Activated T-helper 1 cell treated with anti-CD3 and anti-CD28 coated beads, Interleukin-2, amount 50 U/mL, for 16 hours (primary cell): ENCODE data around the gene GYPB.
"Not testable (repeated sequence)": the region's sequence is repeated elsewhere in the genome, so short reads cannot be mapped to it uniquely, and the experiment has no call there.

Source experiments
- DNase-seq, 2 donors: peaks; one replicate each; pipeline ENCODE4 v3.0.0-alpha.2; 2020; ENCODE audit warnings: low read depth in 1 of 2, low spot score in 1 of 2

Gene GYPB

DNA sequence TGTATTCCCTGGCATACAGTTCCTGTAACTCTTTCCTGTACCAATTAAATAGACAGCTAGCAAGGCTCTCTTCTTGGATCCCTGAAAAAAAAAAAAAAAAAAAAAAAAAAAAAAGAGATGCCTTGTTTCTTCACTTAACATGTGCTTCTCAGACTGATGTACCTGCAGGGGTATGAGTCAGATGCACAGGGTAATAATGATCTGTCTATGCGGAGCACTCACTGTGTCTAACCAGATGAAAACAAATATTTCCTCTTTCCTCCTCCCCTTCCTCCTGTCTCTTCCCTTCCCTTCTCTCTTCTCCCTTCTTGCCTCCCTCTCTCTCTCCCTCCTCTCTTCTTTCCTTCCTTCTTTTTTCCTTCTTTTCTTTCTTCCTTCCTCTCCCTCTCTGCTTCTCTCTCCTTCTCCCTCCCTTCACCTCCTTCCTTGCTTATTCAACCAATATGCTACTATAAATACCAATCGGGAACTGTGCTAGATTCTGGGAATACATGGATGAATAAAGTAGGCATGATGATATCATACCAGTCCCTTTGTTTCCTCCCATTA, 3.0 kb downstream of the GYPB start:
- not testable (repeated sequence) for DNase-seq

DNA sequence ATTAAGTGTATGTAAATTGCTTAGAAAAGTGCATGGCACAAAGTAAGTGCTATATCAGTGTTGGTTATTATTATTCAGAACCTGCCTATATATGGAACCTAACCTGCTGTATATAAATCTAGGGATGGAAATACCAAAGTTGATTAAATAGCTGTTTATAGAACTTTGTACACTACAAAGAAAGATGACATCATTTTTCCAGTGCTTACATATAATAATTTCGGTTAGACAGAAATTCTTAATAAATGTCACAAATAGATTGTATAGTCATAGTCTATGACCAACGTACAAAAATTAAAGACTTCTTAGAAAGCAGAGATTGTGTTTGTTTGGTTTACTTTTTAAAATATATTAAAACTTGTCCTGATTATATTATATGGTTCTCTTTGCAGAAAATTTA, 4.4 kb downstream of the GYPB start:
- DNase-seq: no peak

DNA sequence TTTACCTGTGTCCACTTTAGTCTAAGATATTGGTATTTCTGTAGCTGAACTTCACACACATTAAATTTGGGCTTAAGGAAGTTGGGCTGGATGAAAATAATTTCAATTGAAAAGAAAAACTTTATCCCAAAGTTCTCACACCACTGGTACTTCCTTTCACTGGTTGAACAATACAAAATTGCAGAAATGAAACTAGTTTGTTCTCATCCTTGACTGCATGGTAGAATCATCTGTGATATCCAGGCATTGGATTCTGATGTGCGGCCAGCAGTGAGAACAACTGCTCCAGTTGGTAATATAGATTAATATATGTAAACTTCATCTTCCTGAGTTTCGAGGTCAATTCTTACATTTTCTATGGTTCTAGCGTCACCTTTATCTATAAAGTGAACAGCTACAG, 10.6 kb downstream of the GYPB start:
- not testable (repeated sequence) for DNase-seq

DNA sequence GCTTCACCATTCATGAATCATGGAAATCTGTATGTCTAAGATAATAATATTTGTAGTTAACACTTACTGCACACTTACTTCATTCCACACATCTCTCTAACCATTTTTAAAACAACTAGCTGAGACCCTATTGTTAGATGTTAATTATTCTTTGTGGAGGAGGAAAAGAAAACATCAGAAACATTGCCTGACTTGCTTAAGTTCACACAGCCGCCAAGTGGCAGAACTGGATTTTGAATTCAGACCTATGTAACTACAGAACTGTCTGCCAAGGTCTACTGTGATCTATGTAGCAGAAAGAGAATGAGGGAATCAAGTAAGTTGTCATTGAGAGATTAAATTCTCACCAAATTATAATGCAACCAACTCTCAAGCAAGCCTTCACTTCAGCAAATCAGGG, 11.2 kb downstream of the GYPB start:
- DNase-seq: not testable (repeated sequence)

DNA sequence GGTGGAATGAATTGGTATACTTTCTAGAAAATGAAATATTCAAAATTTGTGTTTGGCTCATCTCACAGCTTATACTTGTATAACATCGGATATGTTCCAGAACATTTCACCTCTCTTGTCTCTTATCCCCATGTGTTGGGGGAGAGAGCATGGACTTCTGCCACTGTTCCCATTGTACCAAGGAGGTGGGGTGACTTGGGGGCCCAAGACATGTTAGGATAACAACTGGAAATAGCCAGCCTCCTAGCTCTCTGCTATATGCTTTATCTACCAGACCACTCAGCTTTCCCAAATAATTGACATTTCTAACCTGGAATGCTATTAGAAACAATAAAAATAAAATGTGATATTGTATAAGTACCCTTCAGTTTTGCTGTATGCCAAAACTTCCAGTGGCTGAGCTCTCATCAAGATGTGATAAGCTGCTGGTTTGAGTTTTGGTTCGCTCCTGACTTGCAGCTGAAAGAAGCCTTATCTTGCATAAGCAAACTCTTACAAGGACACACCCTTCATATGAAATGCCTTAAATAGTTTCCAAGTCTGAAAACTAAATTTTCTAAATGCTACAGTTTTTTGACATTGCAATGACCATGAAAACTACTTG, 12.9 kb downstream of the GYPB start:
- DNase-seq: not testable (repeated sequence)

DNA sequence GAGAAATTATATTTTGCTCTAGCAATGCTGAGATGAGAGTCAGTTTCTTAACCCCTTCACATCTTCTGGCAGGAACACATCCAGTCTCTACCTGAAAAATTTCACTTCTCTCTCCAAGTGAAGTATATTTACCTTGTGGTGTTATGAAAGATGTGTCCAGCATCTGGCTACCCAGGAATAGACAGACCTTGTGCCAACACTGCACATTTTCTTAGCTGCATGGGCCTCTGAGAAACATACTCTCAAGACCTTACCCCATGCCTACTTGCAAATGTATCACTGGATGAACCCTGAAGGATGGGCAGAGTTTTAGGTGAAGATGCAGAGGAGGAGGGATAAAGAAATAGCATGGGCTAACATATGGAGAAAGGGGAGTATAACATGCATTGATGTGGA, 13.6 kb downstream of the GYPB start:
- DNase-seq: not testable (repeated sequence)

DNA sequence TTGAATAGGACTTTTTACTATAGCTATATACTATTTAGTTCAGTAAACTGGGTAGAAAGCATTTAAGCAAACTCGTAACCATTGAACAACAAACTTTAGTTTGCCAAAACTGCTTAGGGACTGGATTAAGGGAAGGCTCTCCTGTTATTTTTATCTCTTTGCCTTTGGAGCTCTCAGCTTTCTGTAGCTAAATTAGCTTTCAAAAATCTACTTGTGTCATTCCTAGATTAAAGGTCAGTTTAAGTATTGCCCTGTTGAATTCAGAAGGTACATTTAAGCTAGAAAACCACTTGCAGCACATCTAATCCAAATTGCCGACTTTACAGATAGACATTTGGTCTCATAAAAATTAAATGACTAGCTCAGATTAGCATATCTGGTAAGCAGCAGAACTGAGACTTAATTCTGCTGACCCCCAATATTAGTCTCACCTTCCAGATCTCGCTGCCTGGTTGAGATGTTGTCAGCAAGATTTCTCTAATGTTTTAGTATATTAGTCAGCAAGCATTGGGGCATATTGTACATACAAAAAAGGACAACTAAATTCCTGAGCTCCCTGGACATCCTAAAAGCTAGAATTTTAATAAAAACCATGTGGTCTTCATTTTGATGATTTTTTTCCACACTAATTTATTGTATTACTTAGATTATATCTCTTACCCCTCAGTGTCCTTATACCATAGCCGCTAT, 14.2 kb downstream of the GYPB start:
- not testable (repeated sequence) for DNase-seq

DNA sequence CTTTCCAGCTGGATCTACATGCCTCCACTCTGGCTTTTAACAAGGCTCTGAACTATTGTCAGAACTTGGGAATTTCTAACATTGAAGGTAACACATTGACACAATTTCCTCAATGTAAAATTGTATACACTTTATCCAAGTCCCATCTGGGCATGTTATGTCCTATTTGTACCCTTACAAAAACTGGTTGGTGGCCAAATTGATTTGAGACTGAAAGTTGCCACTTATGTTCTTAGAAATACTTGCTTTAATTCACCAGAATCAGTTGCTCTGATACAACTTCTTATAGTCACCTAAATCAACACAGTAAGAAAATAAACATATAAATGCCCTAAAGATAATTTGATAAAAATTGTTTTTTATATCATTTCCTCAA, 15.3 kb downstream of the GYPB start:
- not testable (repeated sequence) for DNase-seq

DNA sequence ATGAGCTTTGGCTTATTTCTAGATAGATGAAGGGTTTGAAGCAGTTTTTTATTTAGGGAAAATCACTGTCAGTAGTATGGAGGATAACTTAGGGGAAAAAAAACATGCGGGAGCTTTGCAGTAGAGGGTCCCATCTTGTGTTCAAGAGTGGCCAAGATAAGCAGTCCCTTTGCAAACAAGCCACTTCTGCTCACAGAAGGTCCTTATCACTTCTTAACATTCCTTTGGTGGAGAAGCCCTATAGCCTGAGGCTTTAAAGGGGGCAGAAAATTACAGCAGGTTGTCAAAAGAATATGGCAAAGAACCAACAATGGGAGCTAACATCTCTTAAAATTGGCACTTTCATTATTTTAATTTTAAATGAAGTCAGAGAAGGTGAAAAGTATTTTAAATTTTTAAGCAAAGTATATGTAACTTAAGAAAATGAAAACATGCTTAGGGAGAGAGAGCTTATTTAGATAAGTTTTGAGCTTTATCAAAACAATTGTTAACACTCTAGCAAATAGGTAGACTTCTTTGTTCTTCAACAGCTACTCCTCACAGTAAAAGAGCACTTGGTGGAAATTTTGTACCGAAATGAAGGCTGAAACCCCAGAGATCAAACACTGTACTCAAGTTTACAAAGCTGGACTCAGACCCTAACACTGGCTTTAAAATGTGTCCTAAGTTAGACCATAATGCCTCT, 15.8 kb downstream of the GYPB start:
- DNase-seq: not testable (repeated sequence)

DNA sequence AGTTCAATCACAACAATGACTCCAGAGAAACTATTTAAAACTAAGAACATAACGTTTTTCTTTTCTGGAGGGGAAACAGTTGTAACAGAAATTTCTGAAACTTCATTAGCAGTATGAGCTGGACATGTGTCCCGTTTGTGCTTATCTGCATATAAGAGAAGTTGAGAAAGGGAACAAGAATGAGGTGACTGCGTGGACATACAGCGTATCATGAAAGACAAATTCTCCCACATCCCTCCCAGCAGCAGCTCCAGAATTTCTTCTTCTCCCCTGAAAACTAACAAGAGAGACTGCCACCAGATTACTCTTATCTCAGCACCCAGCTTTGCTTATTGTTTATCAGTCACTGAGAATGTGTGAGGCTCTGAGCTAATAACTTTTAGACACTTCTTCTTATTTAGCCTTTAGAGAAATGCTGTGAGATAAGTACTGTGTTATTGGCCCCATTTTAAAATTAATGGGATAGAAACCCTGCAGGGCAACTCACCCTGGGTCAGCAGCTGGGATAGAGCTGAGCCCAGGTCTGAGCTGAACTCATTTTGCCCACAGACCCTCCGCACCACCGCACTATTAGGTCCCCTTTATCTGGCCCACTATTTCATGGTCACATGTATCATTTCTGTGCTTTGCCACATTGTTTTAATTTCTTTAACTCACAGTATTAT, 18.7 kb downstream of the GYPB start:
- not testable (repeated sequence) for DNase-seq

DNA sequence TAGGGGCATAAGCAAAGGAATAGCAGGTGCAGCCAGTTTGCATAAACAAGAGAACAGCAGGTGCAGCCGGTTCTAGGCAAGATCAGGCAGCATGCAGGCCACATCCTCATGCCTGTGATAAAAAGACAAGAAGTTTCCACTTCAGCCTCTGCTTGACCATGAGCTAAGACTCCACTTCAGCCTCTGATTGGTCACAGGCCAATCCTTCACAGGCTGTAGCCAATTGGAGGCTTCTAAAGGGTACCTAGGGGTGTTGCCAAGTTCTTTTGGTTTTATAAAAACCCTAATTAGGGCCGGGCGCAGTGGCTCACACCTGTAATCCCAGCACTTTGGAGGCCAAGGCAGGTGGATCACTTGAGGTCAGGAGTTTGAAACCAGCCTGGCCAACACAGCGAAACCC, 23.0 kb downstream of the GYPB start:
- DNase-seq: not testable (repeated sequence)

DNA sequence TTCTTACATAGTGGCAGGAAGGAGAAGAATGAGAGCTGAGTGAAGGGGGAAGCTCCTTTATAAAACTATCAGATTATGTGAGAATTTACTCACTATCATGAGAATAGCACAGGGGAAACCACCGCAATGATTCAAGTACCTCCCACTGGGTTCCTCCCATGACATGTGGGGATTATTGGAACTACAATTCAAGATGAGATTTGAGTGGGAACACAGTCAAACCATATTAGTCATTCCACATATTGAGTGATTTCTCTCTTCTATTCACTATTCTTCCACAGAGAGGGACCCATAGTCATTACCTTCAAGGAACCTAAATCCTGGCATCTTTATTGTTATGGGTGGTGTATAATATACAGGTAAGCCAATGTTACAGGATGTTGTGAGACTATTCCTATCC, 27.4 kb downstream of the GYPB start:
- DNase-seq: not testable (repeated sequence)

DNA sequence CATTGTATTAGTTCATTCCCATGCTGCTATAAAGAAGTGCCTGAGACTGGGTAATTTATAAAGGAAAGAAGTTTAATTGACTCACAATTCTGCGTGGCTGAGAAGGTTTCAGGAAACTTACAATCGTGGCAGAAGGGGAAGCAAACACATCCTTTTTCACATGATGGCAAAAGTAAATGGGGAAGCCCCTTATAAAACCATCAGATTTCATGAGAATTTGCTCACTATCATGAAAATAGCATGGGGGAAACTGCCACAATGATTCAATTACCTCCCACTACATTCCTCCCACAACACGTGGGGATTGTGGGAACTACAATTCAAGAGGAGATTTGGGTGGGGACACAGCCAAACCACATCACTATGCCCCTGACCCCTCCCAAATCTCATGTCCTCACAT, 28.5 kb downstream of the GYPB start:
- DNase-seq: not testable (repeated sequence)

DNA sequence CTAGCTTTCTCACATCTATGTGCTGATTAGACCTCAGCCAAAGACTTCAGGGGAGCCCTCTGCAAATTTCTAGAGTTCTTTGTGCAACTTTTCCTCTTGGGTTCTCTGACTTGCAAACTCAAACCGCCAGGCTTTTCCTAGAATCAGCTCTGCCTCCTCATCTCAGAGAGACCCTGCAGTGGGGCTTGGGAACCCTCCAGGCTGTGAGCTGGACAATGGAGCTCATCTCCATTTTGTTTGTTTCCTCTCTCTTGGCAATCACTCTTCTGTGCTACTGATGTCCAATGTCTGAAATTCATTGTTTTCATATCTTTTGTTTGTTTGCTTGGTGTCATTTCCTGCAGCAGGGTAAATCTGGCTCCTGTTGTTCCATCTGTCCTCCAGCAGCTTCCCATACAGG, 33.0 kb downstream of the GYPB start:
- no peak for DNase-seq

DNA sequence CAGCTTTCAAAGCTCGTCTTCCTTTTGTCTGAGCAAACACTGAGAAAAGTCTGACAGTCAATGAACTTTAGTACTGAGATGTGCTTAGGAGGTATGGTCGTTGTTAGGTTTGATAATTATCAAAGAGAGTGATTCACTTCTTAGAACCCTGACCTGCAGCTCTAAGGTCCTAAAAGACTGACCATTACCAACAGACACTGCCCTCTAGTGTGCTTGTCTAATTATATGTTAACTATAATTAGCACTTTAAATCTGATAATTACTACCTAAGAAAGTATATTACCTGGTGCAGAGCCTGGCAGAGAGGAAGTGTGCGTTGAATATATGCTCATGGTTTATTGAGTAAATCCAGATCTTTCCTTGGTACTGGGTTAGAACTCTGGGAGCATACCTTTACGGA, 38.4 kb downstream of the GYPB start:
- not testable (repeated sequence) for DNase-seq

DNA sequence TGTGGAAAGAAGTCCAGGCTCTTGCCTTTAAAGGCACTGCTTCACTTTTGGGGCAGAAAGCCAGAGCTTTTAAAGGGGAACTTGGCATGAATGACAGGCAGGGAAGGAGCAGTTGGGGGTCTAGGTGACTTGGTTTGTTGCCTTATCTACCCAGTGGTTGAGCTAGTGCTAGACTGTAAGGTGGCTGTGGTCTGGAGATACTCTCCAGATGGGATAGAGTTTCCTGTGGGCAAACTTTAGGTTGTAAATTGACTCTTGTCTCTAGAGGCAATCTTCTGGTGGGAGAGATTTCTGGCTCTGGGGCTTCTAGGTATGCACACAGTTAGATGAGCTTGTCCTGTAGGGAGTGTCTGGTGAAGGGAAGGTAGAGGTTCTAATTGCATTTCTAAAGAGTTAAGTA, 43.7 kb downstream of the GYPB start:
- not testable (repeated sequence) for DNase-seq

DNA sequence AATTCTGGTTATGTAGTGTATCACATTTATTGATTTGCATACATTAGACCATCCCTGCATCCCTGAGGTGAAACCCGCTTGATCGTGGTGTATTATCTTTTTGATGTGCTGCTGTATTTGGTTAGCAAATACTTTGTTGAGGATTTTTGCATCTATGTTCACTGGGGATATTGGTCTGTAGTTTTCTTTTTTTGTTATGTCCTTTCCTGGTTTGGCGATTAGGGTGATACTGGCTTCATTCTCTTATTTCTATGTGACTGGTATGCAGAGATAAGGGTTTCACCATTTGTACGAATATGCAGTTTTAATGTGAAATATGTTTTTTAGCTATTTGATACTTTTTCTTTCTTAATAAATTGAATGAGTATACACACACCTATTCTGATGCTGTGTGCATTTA, 45.2 kb downstream of the GYPB start:
- not testable (repeated sequence) for DNase-seq

DNA sequence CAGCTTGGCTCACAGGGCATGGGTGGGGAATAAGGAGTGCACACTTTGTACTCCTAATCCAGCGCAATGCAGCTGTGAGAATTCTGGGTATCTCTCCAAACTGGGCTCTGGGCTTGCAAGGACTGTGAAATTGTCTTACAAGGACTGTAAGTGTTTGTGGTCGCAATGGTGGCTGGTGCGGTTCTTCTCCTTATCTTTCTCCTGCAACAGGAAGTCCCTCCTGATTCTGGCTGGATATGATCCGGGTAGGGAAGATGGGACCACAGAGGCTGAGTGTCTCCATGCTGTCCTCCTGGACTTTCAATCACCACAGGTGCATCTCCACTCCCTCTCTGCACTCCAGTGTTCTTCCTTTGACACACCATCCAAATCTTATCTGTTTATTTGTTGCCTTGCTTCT, 58.1 kb downstream of the GYPB start:
- DNase-seq: no peak

DNA sequence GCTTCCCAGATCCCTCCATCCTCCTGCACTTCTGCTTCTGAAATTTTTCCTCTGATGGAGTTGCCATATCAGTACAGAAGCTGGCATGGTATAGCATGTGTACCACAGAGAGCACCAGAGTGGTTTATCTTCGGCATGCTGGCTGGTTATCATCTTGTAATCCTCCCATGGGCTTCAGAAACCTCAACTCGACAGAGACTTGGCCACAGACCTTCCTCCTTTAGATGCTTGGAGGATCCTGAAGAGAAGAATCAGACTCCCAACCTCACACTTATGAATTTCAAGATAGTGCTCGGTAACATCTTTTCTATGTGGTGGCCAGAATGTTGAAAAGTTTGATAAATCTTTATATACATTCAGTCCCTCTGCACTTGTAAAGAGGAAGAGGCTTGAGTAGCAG, 63.9 kb downstream of the GYPB start:
- not testable (repeated sequence) for DNase-seq

DNA sequence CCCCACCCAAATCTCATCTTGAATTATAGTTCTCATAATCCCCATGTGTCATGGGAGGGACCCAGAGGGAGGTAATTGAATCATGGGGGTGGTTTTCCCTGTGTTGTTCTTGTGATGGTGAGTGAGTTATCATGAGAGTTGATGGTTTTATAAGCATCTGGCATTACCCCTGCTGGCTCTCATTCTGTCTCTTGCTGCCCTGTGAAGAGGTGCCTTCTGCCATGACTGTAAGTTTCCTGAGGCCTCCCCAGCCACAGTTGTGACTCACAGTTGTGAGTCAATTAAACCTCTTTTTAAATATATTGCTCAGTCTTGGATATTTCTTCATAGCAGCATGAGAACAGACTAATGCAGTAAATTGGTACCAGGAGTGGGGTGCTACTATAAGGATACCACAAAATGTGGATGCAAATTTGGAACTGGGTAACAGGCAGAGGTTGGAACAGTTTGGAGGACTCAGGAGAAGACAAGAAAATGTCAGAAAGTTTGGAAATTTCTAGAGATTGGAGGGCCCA, 67.7 kb downstream of the GYPB start:
- not testable (repeated sequence) for DNase-seq

DNA sequence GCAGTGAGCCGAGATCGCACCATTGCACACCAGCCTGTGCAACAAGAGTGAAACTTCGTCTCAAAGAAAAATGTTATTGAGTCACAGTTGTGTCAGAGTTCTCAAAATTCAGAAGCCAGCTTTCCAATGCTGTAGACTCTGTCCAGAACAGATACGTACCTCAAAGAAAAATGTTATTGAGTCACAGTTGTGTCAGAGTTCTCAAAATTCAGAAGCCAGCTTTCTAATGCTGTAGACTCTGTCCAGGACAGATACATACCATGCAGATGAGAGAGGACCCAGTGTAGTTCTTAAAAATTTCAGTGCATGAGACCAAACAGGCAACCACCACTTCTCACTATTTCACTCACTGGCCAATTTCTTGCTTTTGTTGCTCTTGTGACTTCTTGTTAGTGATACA, 68.2 kb downstream of the GYPB start:
- DNase-seq: not testable (repeated sequence)
